Gastrocnemius medialis (tissue), 4 donors: ENCODE measurements around the gene ZNF583. TPM values are rescaled to one million over a fixed set of nuclear protein-coding genes. Genes with fewer than 3 reads are reported as not detected.
A peak's percentile ranks its signal among the peaks of the same experiment; 100 is the strongest.

Experiments
- ATAC-seq, 2 donors: fragments of 150-250 bp; one replicate each; pipeline ENCODE4 v1.9.1; 2016
- DNase-seq, 2 donors: peaks; one replicate each; pipeline ENCODE4 v3.0.0-alpha.2; 2019
- H3K27ac ChIP-seq, 4 donors: fragments of 200-600 bp; sonication (generic); 1 replicate in 1 of 4; 2 replicates in 3 of 4; pipeline ENCODE4 v1.5.1; 2016 to 2018; ENCODE audit warnings: mild to moderate bottlenecking in 2 of 4, moderate library complexity in 1 of 4
- H3K27me3 ChIP-seq, 3 donors: fragments of 200-600 bp; sonication (generic) in 2 of 3; 1 replicate in 1 of 3; 2 replicates in 2 of 3; pipeline versions ENCODE4 v1.5.1 to v1.6.0; 2016 to 2019; ENCODE audit warnings: mild to moderate bottlenecking in 1 of 3, moderate library complexity in 1 of 3
- H3K36me3 ChIP-seq, 2 donors: fragments of 200-600 bp; sonication (generic) in 1 of 2; one replicate each; pipeline ENCODE4 v1.5.1; 2017 to 2018
- H3K4me1 ChIP-seq, 2 donors: fragments of 200-600 bp; sonication (generic) in 1 of 2; one replicate each; pipeline ENCODE4 v1.5.1; 2016 to 2017; ENCODE audit warnings: mild to moderate bottlenecking in 2 of 2
- H3K4me3 ChIP-seq, 4 donors: fragments of 200-600 bp; sonication (generic) in 3 of 4; 1 replicate in 1 of 4; 2 replicates in 3 of 4; pipeline ENCODE4 v1.5.1; 2016 to 2019; ENCODE audit warnings: mild to moderate bottlenecking in 2 of 4
- H3K9me3 ChIP-seq, 3 donors: fragments of 200-600 bp; sonication (generic) in 2 of 3; 1 replicate in 1 of 3; 2 replicates in 2 of 3; pipeline ENCODE4 v1.5.1; 2016 to 2019
- CTCF ChIP-seq, 5 experiments: fragments of 450-650 bp in 3 of 5; fragments of 200-600 bp in 2 of 5; sonication (generic) in 2 of 5; IDR thresholded peaks in 4 of 5; conservative IDR thresholded peaks in 1 of 5; 1 replicate in 4 of 5; 2 replicates in 1 of 5; pipeline ENCODE4 v1.5.1; 2016 to 2019; ENCODE audit warnings: antibody characterized with exemption in 5 of 5, mild to moderate bottlenecking in 3 of 5, moderate library complexity in 3 of 5
- POLR2A ChIP-seq, 2 donors: fragments of 450-650 bp; IDR thresholded peaks; one replicate each; pipeline ENCODE4 v1.6.1; 2017; ENCODE audit warnings: antibody characterized with exemption in 2 of 2, mild to moderate bottlenecking in 2 of 2, moderate library complexity in 2 of 2
- in situ Hi-C, 4 donors: fragments of 200-750 bp; cut with MboI; loops; one replicate each; pipeline versions ENCODE4 v1.15.0 to v1.8.0; 2017; ENCODE audit warnings: low sequenced_read_pairs in 4 of 4
- intact Hi-C: fragments of 100-400 bp; cut with DNase I; formaldehyde crosslinking; loops from one replicate; pipeline ENCODE4 v1.15.1; 2023; ENCODE audit warnings: low total_unique reads
- total RNA-seq, 4 donors: library from RNA; depleted of rRNA; stranded (reverse); fragments of >200 nt; gene quantifications; one replicate each; pipeline versions ENCODE4 v1.1.0 to v1.2.3, GENCODE V29; 2016

ZNF583 gene
- total RNA-seq, result 1 to 10 TPM; 3.5 to 9.2 (median 4.3) TPM

GRCh38 chr19:56403764-56404704 lies at the start of gene ZNF583:
Gene ZNF583, plus strand, starts transcription at chr19:56404332. Its CDS starts 2,783 bp downstream, at chr19:56407115.
- H3K36me3 ChIP-seq, result peaks cover 15 to 38% of the 10 kb centered on the region in 2 donors
- peaks cover 12 to 14% of the 10 kb centered on the region in 2 donors for H3K4me1 ChIP-seq
- in situ Hi-C loops (no loop called here), intact Hi-C loops (loop anchor here (1.0 to 10.0 kb wide), 6 partner anchors 11 to 1901 kb away; partner anchors contain the start of genes ERVK3-1, ZFP28, ZNF470 and ZNF582)
- no peaks in the 10 kb centered on the region for H3K27me3 ChIP-seq
- peak within 1 kb of the TSS; percentile 66 to 95 (median 84) for H3K4me3 ChIP-seq
- H3K27ac ChIP-seq, result peak within 1 kb of the TSS; percentile 90 to 93 (median 92)
- peaks cover 0 to 19% (median 4%) of the 10 kb centered on the region in 3 donors for H3K9me3 ChIP-seq
- TF ChIP-seq POLR2A (IDR thresholded peaks at IDR 0.05) (no peak), CTCF (IDR thresholded peaks at IDR 0.05 in 4 of 5, conservative IDR thresholded peaks at IDR 0.05 in 1 of 5) (no peak)
- ATAC-seq (peak; percentile 96 to 99), DNase-seq (peak; percentile 89 to 97)

GRCh38 chr19:56355517-56355916 lies 48.6 kb upstream of the ZNF583 start:
- intact Hi-C loops, result no loop called here

GRCh38 chr19:56356944-56357343 lies 47.2 kb upstream of the ZNF583 start:
- Histone ChIP-seq H3K4me1 (no peaks in the 10 kb centered on the region), H3K4me3 (no peak overlapping the region), H3K27me3 (no peaks in the 10 kb centered on the region), H3K27ac (no peak overlapping the region), H3K36me3 (peaks cover 2 to 15% of the 10 kb centered on the region in 2 donors), H3K9me3 (no peaks in the 10 kb centered on the region)
- in situ Hi-C loops, result loop anchor here in 2 of 4 donors (10.0 kb wide), 1 partner anchor 282 kb away; no protein-coding TSS in a partner anchor
- no peak for ATAC-seq
- TF ChIP-seq CTCF (IDR thresholded peaks at IDR 0.05 in 4 of 5, conservative IDR thresholded peaks at IDR 0.05 in 1 of 5) (no peak), POLR2A (IDR thresholded peaks at IDR 0.05) (no peak)
- intact Hi-C loops, result no loop called here
- no peak for DNase-seq

More at GRCh38 chr19:56355517-56355916, 48.6 kb upstream of the ZNF583 start:
- no peak for TF ChIP-seq CTCF (IDR thresholded peaks at IDR 0.05 in 4 of 5, conservative IDR thresholded peaks at IDR 0.05 in 1 of 5)
- TF ChIP-seq POLR2A (IDR thresholded peaks at IDR 0.05), result no peak
- Histone ChIP-seq H3K27me3 (no peaks in the 10 kb centered on the region), H3K4me1 (no peaks in the 10 kb centered on the region), H3K9me3 (no peaks in the 10 kb centered on the region), H3K27ac (no peak overlapping the region), H3K4me3 (no peak overlapping the region), H3K36me3 (peaks cover 2% of the 10 kb centered on the region in 2 donors)
- in situ Hi-C loops, result loop anchor here in 2 of 4 donors (10.0 kb wide), 1 partner anchor 281 kb away; no protein-coding TSS in a partner anchor
- ATAC-seq (no peak), DNase-seq (no peak)

GRCh38 chr19:56360841-56361240 lies 43.3 kb upstream of the ZNF583 start:
- Histone ChIP-seq H3K4me1 (no peaks in the 10 kb centered on the region), H3K27me3 (no peaks in the 10 kb centered on the region), H3K36me3 (peaks cover 2 to 15% of the 10 kb centered on the region in 2 donors), H3K9me3 (peaks cover 0 to 8% (median 0%) of the 10 kb centered on the region in 3 donors), H3K27ac (no peak overlapping the region), H3K4me3 (no peak overlapping the region)
- intact Hi-C loops (no loop called here), in situ Hi-C loops (no loop called here)
- TF ChIP-seq POLR2A (IDR thresholded peaks at IDR 0.05) (no peak), CTCF (IDR thresholded peaks at IDR 0.05 in 4 of 5, conservative IDR thresholded peaks at IDR 0.05 in 1 of 5) (no peak)
- DNase-seq (no peak), ATAC-seq (no peak)
